Fibroblast of mammary gland (primary cell): ENCODE measurements around the gene AKR1E2.

Experiments used
- DNase-seq: peaks from one replicate; pipeline ENCODE4 v3.0.0-alpha.2; 2010; ENCODE audit warnings: low read depth
- H3K4me3 ChIP-seq: 2 replicates; pipeline ENCODE4 v1.5.1; 2011; ENCODE audit warnings: low read depth, mild to moderate bottlenecking, low read length, moderate library complexity; ENCODE audit not compliant: control insufficient read depth
- TF ChIP-seq, protein P1 (sequence below): conservative IDR thresholded peaks from 2 replicates; pipeline ENCODE4 v1.5.1; 2011; ENCODE audit warnings: low read depth, low read length, inconsistent platforms; ENCODE audit not compliant: control insufficient read depth, insufficient read depth

Gene AKR1E2

DNA sequence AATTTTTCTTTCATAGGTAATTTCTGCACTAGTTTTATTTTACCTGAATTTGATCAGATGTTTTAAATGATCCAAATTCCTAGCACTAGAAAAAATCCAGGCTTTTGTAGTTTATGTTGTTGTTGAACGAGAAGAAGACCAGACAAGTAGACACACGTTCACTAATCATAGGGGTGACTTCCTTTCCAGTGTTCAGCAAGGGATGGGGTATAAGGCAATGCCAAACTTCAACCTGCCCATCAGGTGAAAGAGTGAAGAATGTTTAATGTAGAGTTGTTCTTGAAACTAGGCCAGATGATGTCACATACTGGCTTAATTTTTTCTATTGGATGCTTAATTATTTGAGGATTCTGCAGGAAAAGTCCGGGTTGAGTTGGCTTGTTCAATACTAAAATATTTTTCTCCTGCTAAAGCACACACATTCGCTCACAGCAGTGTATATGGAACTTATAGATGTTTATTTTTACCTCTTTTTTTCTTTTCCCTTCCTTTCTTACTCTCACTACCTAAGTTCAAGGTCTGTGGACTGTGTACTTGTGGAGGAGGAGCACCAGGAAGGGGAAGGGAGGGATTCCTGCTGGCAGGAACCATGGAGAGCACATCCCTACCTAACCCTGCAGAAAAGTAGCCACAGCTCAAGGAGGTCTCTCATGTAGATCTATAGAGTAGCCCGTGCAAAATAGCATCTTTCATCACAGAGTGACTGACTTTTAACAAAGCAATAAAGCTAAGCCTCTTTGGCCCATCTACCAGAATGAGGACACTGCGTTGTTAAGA, 23.1 kb upstream of the AKR1E2 start:
- no peak overlapping the region for H3K4me3 ChIP-seq
- TF ChIP-seq, protein P1, sequence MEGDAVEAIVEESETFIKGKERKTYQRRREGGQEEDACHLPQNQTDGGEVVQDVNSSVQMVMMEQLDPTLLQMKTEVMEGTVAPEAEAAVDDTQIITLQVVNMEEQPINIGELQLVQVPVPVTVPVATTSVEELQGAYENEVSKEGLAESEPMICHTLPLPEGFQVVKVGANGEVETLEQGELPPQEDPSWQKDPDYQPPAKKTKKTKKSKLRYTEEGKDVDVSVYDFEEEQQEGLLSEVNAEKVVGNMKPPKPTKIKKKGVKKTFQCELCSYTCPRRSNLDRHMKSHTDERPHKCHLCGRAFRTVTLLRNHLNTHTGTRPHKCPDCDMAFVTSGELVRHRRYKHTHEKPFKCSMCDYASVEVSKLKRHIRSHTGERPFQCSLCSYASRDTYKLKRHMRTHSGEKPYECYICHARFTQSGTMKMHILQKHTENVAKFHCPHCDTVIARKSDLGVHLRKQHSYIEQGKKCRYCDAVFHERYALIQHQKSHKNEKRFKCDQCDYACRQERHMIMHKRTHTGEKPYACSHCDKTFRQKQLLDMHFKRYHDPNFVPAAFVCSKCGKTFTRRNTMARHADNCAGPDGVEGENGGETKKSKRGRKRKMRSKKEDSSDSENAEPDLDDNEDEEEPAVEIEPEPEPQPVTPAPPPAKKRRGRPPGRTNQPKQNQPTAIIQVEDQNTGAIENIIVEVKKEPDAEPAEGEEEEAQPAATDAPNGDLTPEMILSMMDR = no peak
- DNase-seq = no peak

DNA sequence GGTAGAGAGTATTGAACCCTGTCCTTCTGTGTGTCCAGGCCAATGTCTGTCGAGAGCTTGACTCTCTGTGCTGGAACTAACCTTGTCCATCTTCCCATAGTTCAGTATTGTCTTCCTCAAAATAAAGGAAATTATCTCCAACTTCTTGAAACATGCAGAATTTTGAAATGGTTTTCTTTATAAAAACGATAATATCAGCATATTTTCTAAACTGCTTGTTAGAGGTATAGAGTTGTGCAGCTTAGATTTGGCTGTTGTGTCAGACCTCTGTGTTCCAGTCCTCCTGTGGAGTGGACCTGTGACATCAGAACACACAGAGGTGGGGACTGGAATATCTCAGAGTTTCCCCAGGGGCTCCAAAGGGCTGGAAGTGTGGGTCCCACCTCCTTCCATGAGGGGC, 22.2 kb upstream of the AKR1E2 start:
- H3K4me3 ChIP-seq = no peak overlapping the region
- TF ChIP-seq, protein P1 = no peak
- no peak for DNase-seq

DNA sequence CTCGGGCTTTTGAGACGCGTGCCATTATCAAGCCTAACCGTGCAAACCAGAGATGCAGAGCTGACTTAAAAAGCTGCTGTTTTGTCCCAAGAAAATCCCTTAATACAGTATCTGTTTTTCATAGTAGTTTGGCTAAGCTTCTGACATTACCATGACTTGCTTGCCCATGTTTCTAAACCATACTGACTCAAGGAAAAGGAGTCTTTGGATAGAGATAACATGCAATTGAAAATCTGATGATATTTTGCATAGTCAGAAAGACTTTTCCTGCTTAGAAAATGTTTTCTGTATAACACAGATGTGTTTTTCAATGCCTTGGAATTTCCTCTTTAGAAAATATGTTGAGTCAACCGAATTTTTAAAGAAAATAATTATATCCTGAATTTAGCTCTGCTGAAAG, 21.5 kb upstream of the AKR1E2 start:
- H3K4me3 ChIP-seq = no peak overlapping the region
- TF ChIP-seq, protein P1 = no peak
- peak; percentile 26 for DNase-seq

DNA sequence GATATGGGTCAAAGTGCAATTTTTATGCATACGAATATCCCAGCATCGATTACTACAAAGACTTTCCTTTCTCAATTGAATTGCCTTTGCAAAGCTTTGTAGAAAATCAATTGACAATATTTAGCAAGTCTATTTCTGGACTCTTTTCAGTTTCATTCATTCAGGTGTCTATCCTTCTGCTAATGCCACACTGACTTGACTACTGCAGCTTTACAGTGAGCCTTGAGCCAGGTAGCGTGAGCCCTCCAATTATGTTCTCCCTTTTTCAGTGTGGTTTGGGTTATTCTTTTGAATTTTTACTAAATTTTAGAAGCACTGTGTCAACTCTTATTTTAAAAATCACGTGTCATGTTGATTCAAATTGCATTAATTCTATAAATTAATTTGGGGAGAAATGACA, 19.5 kb upstream of the AKR1E2 start:
- H3K4me3 ChIP-seq = no peak overlapping the region
- TF ChIP-seq, protein P1 = no peak
- no peak for DNase-seq

DNA sequence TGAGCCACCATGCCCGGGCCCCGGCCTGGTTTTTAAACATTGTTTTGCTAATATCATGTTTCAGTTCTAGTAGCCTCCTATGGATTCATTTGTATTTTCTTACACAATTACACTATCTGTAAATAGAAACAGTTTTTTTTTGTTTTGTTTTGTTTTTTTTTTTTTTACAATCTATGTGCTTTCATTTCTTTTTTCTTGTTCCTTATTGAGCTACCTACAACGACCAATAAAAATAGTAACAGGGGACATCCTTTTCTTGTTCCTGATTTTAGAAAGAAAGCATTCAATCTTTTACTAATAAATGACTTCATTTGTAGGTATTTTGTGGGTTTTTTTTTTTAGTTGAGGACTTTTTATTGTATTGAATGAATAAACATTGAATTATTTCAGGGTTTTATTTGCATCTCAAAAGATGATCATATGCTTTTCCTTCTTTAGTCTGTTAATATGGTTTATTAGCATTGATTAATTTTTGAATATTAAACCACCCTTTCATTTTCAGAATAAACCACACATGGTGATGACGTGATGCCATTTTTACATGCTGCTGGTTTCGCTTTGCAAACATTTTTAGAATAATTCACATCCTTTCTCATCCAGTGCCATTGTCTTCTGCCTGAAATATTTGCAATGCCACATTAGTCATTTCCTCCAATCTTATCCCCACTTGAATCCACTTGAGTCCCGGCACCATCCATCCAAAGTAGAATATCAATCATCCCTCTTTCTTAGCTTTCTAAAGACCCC, 18.1 kb upstream of the AKR1E2 start:
- peak; percentile 82 for DNase-seq
- no peak overlapping the region for H3K4me3 ChIP-seq
- TF ChIP-seq, protein P1 = no peak

DNA sequence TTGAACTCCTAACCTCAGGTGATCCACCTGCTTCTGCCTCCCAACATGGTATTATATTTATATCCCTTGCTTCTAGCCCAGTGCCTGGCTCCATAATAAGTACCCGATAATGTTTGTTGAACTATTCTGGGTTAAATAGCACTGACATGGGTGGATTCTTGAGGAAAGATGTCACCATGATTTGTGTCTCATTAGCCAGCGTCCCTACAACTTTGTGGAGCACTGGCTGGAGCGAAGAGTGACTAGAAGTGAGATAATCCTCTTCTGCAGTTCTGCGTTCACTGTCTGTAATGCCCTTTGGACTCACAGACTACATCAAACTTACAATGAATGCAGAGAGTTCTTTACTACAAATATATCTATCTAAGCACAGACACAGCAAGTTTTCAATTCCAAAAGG, 16.9 kb upstream of the AKR1E2 start:
- TF ChIP-seq, protein P1 = no peak
- H3K4me3 ChIP-seq = no peak overlapping the region
- no peak for DNase-seq
